Endothelial cell of umbilical vein (primary cell): ENCODE measurements around the gene SCGB1A1. TPM values are rescaled to one million over a fixed set of nuclear protein-coding genes. Genes with fewer than 3 reads are reported as not detected.
A peak's percentile ranks its signal among the peaks of the same experiment; 100 is the strongest.

Experiments
- BruUV-seq: library from RNA; stranded (reverse); fragments of 400-500 nt; replicated peaks from 2 replicates; lab custom pipeline; 2021; lab: Mats Ljungman, UMichigan
- CTCF ChIA-PET: fragments of 300-600, 350-600 bp; sonication (Branson Sonifier 250); formaldehyde crosslinking; loops from one replicate; lab custom pipeline; 2021; ENCODE audit warnings: antibody characterized with exemption, inconsistent platforms; lab: Charles Lee
- POLR2A ChIA-PET: fragments of 300-600, 350-600 bp; sonication (Branson Sonifier 250); formaldehyde crosslinking; loops from one replicate; lab custom pipeline; 2021; ENCODE audit warnings: antibody characterized with exemption, inconsistent platforms; lab: Charles Lee
- DNase-seq: peaks from one replicate; pipeline ENCODE4 v3.0.0-alpha.2; 2011; ENCODE audit warnings: low read depth, low spot score
- FAIRE-seq: peaks from 2 replicates; lab custom pipeline; 2011; peaks lifted over from hg19 to GRCh38; lab: Jason Lieb, UNC
- H2AFZ ChIP-seq: 2 replicates; pipeline ENCODE4 v1.6.0; 2012; ENCODE audit warnings: low read depth, low read length, control low read depth, inconsistent platforms
- H3K27ac ChIP-seq: 2 replicates; pipeline ENCODE4 v1.5.1; 2011; ENCODE audit warnings: low read depth, mild to moderate bottlenecking, control low read depth, low read length, moderate library complexity; ENCODE audit not compliant: insufficient read depth
- H3K27me3 ChIP-seq, 2 experiments: 2 replicates each; pipeline versions ENCODE4 v1.6.0 to v1.6.1; 2011; ENCODE audit warnings: low read length in 2 of 2, mixed read lengths in 1 of 2; ENCODE audit not compliant: control insufficient read depth in 2 of 2, insufficient read depth in 2 of 2
- H3K36me3 ChIP-seq, 2 experiments: 2 replicates in 1 of 2; 3 replicates in 1 of 2; pipeline ENCODE4 v1.5.1; 2011; ENCODE audit warnings: low read length in 2 of 2, mild to moderate bottlenecking in 1 of 2, moderate library complexity in 1 of 2; ENCODE audit not compliant: control insufficient read depth in 2 of 2, insufficient read depth in 2 of 2; ENCODE audit errors: extremely low read depth in 1 of 2
- H3K4me1 ChIP-seq: 3 replicates; pipeline ENCODE4 v1.5.1; 2011; ENCODE audit warnings: mild to moderate bottlenecking, low read length; ENCODE audit not compliant: control insufficient read depth, insufficient read depth; ENCODE audit errors: extremely low read depth
- H3K4me2 ChIP-seq: 2 replicates; pipeline ENCODE4 v1.6.1; 2011; ENCODE audit warnings: low read length, control low read depth, mixed read lengths; ENCODE audit not compliant: insufficient read depth
- H3K4me3 ChIP-seq, 3 experiments: fragments of 200-600 bp in 1 of 3; sonication (generic), shearing (Covaris generic) in 1 of 3; replicated peaks in 1 of 3; 2 replicates each; pipeline ENCODE4 v1.5.1; 2011 to 2016; ENCODE audit warnings: control low read depth in 3 of 3, low read length in 3 of 3, mild to moderate bottlenecking in 2 of 3, inconsistent platforms in 1 of 3, low read depth in 1 of 3, moderate library complexity in 1 of 3; ENCODE audit not compliant: insufficient read depth in 1 of 3
- H3K79me2 ChIP-seq: 2 replicates; pipeline ENCODE4 v1.6.0; 2012; ENCODE audit warnings: low read length, inconsistent platforms; ENCODE audit not compliant: control insufficient read depth, insufficient read depth
- H3K9ac ChIP-seq: replicated peaks from 2 replicates; pipeline ENCODE3; 2011; ENCODE audit warnings: low read length, control low read depth; ENCODE audit not compliant: insufficient read depth; ENCODE audit errors: extremely low read depth
- H3K9me1 ChIP-seq: replicated peaks from 3 replicates; pipeline ENCODE4 v1.6.0; 2011; ENCODE audit warnings: mild to moderate bottlenecking, low read length; ENCODE audit not compliant: control insufficient read depth, insufficient read depth; ENCODE audit errors: extremely low read depth
- H3K9me3 ChIP-seq: replicated peaks from 2 replicates; pipeline ENCODE4 v1.5.1; 2012; ENCODE audit warnings: low read length, inconsistent platforms; ENCODE audit not compliant: control insufficient read depth, insufficient read depth
- H4K20me1 ChIP-seq: replicated peaks from 2 replicates; pipeline ENCODE3; 2011; ENCODE audit warnings: mild to moderate bottlenecking, low read length; ENCODE audit not compliant: control insufficient read depth, insufficient read depth; ENCODE audit errors: extremely low read depth
- EZH2 ChIP-seq: IDR thresholded peaks from 2 replicates; pipeline ENCODE4 v1.6.1; 2012; ENCODE audit warnings: borderline replicate concordance, low read depth, mild to moderate bottlenecking, moderate library complexity, low read length, inconsistent platforms; ENCODE audit not compliant: severe bottlenecking
- JUN ChIP-seq: IDR thresholded peaks from 2 replicates; pipeline ENCODE4 v1.6.1; 2011; ENCODE audit warnings: borderline replicate concordance, low read depth; ENCODE audit not compliant: insufficient read length, insufficient read depth
- MAX ChIP-seq: IDR thresholded peaks from 2 replicates; pipeline ENCODE4 v1.6.1; 2011; ENCODE audit not compliant: insufficient read depth, insufficient read length
- MYC ChIP-seq: IDR thresholded peaks from one replicate; pipeline ENCODE4 v1.6.1; 2011; ENCODE audit warnings: mild to moderate bottlenecking, low read depth, low read length
- POLR2A ChIP-seq: IDR thresholded peaks from 2 replicates; pipeline ENCODE4 v1.6.1; 2012; ENCODE audit warnings: low read depth, mild to moderate bottlenecking, control low read depth, low read length
- dilution Hi-C: fragments of 300-500 bp; cut with MboI; formaldehyde crosslinking; loops from one replicate; pipeline ENCODE4 v1.15.0; 2019; ENCODE audit warnings: low sequenced_read_pairs; ENCODE audit not compliant: extremely low pct_ligation_motif_present
- intact Hi-C: fragments of 100-400 bp; cut with micrococcal nuclease; formaldehyde crosslinking; loops from one replicate; pipeline ENCODE4 v1.10.0; 2022
- polyA plus RNA-seq, 4 experiments: library from polyadenylated mRNA; depleted of rRNA in 3 of 4; stranded (reverse) in 3 of 4; unstranded in 1 of 4; fragments of >200 nt; gene quantifications; 2 replicates each; pipeline versions ENCODE4 v1.2.1 to v1.2.3, GENCODE V29; 2011 to 2012; ENCODE audit warnings: missing spikeins in 1 of 4
- total RNA-seq: library from RNA; stranded (reverse); gene quantifications from 2 replicates; pipeline ENCODE4 v1.2.3, GENCODE V29; 2021

SCGB1A1 gene
- total and polyA plus RNA-seq, 2 donors (not counting 3 experiments of a cell fraction or from before 2014, with no cell fraction given), result not detected

DNA sequence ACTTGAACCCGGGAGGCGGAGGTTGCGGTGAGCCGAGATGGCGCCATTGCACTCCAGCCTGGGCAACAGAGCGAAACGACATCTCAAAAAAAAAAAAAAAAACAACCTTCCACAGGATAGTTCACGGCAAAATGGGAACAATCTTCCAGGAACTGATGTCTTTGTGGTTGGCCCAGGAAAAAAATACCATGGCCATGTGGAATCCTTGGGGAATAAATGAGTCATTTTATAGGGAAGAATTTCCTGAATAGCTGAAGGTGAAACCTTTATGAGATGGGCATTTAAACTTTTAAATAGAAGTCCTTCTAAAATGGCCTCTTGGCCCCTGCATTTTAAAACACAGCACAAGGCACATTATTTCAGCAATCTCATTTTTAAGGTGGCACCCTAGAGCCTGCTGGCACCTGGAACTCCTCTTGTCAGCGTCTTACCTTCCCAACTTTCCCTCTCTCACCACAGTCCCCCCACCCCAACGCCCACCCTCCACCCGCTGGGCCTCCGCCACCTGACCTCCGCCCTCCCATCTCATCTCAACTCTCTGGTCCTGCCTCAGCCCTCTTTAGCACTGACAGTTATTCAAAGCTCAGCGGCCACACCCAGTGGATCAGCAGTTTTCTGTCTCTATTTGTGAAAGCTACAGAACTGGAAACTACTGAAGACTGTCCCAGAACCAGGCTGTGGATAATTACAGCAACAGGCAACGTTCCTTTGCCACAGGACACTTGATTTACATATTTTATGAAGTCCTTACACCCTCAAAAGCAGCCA is 43.1 kb downstream of the SCGB1A1 start:
- TF ChIP-seq JUN (peak; percentile 19), MAX (no peak)
- POLR2A ChIA-PET, result no interaction called here
- no peak overlapping the region for H3K9ac ChIP-seq
- no TSS peak for BruUV-seq
- DNase-seq, result no peak
- no peaks in the 10 kb centered on the region for H3K79me2 ChIP-seq
- no peaks in the 10 kb centered on the region for H3K36me3 ChIP-seq
- intact Hi-C loops (no loop called here), dilution Hi-C loops (no loop called here)
- H3K4me1 ChIP-seq, result no peaks in the 10 kb centered on the region
- H2AFZ ChIP-seq, result no peak overlapping the region
- no peaks in the 10 kb centered on the region for H3K27me3 ChIP-seq
- H3K9me1 ChIP-seq, result no peaks in the 10 kb centered on the region
- no peaks in the 10 kb centered on the region for H4K20me1 ChIP-seq
- H3K4me2 ChIP-seq, result no peak overlapping the region
- no peak overlapping the region for H3K27ac ChIP-seq
- H3K4me3 ChIP-seq, result no peak overlapping the region
- FAIRE-seq, result no peak
- CTCF ChIA-PET, result interaction anchor here (0.7 to 1.9 kb wide), 8 partner anchors 13 to 122 kb away, joined by 3 to 11 read pairs (median 4); no protein-coding TSS in a partner anchor
- H3K9me3 ChIP-seq, result no peaks in the 10 kb centered on the region

DNA sequence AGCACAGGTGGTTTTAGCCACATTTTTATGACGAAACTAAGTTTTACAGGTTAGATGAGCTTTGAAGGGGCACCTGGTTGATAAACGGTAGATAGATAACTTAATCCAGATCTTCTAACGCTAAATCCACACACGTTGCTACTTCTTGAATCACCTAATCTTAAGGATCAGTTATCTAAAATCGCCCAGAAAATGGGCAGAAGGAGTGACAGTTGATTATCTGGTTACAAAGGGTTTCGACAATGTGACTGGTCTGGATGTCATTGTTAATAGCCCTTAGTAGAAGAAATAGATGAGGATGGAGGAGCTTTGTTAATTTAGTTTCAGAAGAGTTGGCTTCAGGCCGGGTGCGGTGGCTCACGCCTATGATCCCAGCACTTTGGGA is 43.7 kb downstream of the SCGB1A1 start:
- Histone ChIP-seq H3K9ac (no peak overlapping the region), H3K27me3 (no peaks in the 10 kb centered on the region), H3K79me2 (no peaks in the 10 kb centered on the region), H3K4me1 (no peaks in the 10 kb centered on the region), H4K20me1 (no peaks in the 10 kb centered on the region), H3K9me1 (no peaks in the 10 kb centered on the region), H3K4me2 (no peak overlapping the region), H3K36me3 (no peaks in the 10 kb centered on the region), H3K9me3 (no peaks in the 10 kb centered on the region), H3K27ac (no peak overlapping the region), H2AFZ (no peak overlapping the region), H3K4me3 (no peak overlapping the region)
- dilution Hi-C loops (no loop called here), intact Hi-C loops (no loop called here)
- no peak for FAIRE-seq
- DNase-seq, result no peak
- no peak for TF ChIP-seq JUN
- no peak for TF ChIP-seq MYC
- TF ChIP-seq EZH2, result no peak
- TF ChIP-seq POLR2A, result no peak
- no TSS peak for BruUV-seq
- ChIA-PET CTCF (interaction anchor here (0.7 to 1.9 kb wide), 6 partner anchors 14 to 67 kb away, joined by 3 to 11 read pairs (median 4); no protein-coding TSS in a partner anchor), POLR2A (no interaction called here)
